22Rv1 (cell line): Measurements from ENCODE around the gene CMIP.
"Not testable (repeated sequence)": the region's sequence is repeated elsewhere in the genome, so short reads cannot be mapped to it uniquely, and the experiment has no call there.

ENCODE experiments used
- H3K27ac ChIP-seq: fragments of 450-650 bp; 2 replicates; pipeline ENCODE4 v1.5.1; 2017
- CTCF ChIP-seq: fragments of 450-650 bp; IDR thresholded peaks from 2 replicates; pipeline ENCODE4 v1.5.1; 2017; ENCODE audit warnings: mild to moderate bottlenecking
- ZFX ChIP-seq: fragments of 450-650 bp; IDR thresholded peaks from 2 replicates; pipeline ENCODE4 v1.6.1; 2017; ENCODE audit warnings: antibody characterized with exemption, borderline replicate concordance

The CMIP gene

GRCh38 chr16:81575834-81576233, 131.2 kb downstream of the CMIP start:
- no peak for TF ChIP-seq CTCF
- no peak for TF ChIP-seq ZFX
- H3K27ac ChIP-seq, result no peak overlapping the region

- TF ChIP-seq ZFX, result no peak
- TF ChIP-seq CTCF, result no peak
- no peak overlapping the region for H3K27ac ChIP-seq
Measured at GRCh38 chr16:81576696-81577095, 132.1 kb downstream of the CMIP start.

- not testable (repeated sequence) for H3K27ac ChIP-seq
Measured at GRCh38 chr16:81577272-81577671, 132.7 kb downstream of the CMIP start.

- H3K27ac ChIP-seq, result no peak overlapping the region
- TF ChIP-seq ZFX (no peak), CTCF (no peak)
Measured at GRCh38 chr16:81578076-81578475, 133.5 kb downstream of the CMIP start.

GRCh38 chr16:81578636-81579413, 134.2 kb downstream of the CMIP start:
- H3K27ac ChIP-seq, result no peak overlapping the region
- TF ChIP-seq CTCF (no peak), ZFX (no peak)

- H3K27ac ChIP-seq, result no peak overlapping the region
Measured at GRCh38 chr16:81581107-81581506, 136.5 kb downstream of the CMIP start.

GRCh38 chr16:81582655-81583441, 138.2 kb downstream of the CMIP start:
- no peak overlapping the region for H3K27ac ChIP-seq
- TF ChIP-seq CTCF (no peak), ZFX (no peak)

More at GRCh38 chr16:81581107-81581506, 136.5 kb downstream of the CMIP start:
- no peak for TF ChIP-seq CTCF
- TF ChIP-seq ZFX, result no peak
